GM12891 (cell line): ENCODE data around the gene OLFM1.

ENCODE experiments used
- POLR2A ChIP-seq: IDR thresholded peaks from 2 replicates; pipeline ENCODE4 v1.6.1; 2011; ENCODE audit warnings: low read depth, low read length, control low read depth
- POU2F2 ChIP-seq: IDR thresholded peaks from 2 replicates; pipeline ENCODE4 v1.6.1; 2011; ENCODE audit warnings: low read depth, mild to moderate bottlenecking, control low read depth, low read length, moderate library complexity
- TAF1 ChIP-seq: IDR thresholded peaks from 2 replicates; pipeline ENCODE4 v1.6.1; 2011; ENCODE audit warnings: low read depth, low read length, control low read depth

- TF ChIP-seq TAF1 = no peak
- TF ChIP-seq POLR2A = no peak
- TF ChIP-seq POU2F2 = no peak
Measured at GRCh38 chr9:135144581-135145170, 57.2 kb downstream of the OLFM1 start.
